Endothelial cell (in vitro differentiated cells): Measurements from ENCODE around the gene IFT122. TPM values are rescaled to one million over a fixed set of nuclear protein-coding genes. Genes with fewer than 3 reads are reported as not detected.

Source experiments
- DNase-seq: peaks from one replicate; pipeline ENCODE4 v3.0.0; 2021; ENCODE audit warnings: low spot score
- H3K27ac Mint-ChIP-seq: one replicate; pipeline ENCODE4 v1.8.0; 2021; ENCODE audit warnings: mixed read lengths, inconsistent platforms; ENCODE audit not compliant: unreplicated experiment
- H3K27me3 Mint-ChIP-seq: one replicate; pipeline ENCODE4 v1.8.0; 2021; ENCODE audit warnings: mild to moderate bottlenecking, moderate library complexity, mixed read lengths, inconsistent platforms; ENCODE audit not compliant: unreplicated experiment
- H3K36me3 Mint-ChIP-seq: one replicate; pipeline ENCODE4 v1.8.0; 2021; ENCODE audit warnings: mild to moderate bottlenecking, low read depth, mixed read lengths, inconsistent platforms; ENCODE audit not compliant: unreplicated experiment
- H3K4me1 Mint-ChIP-seq: one replicate; pipeline ENCODE4 v1.8.0; 2021; ENCODE audit warnings: mild to moderate bottlenecking, mixed read lengths, inconsistent platforms; ENCODE audit not compliant: unreplicated experiment
- H3K4me3 Mint-ChIP-seq: one replicate; pipeline ENCODE4 v1.8.0; 2021; ENCODE audit warnings: mild to moderate bottlenecking, mixed read lengths, inconsistent platforms; ENCODE audit not compliant: unreplicated experiment
- H3K9me3 Mint-ChIP-seq: one replicate; pipeline ENCODE4 v1.8.0; 2021; ENCODE audit warnings: mixed read lengths, inconsistent platforms; ENCODE audit not compliant: unreplicated experiment
- total RNA-seq: library from RNA; stranded (reverse); fragmentation: NEBNext Ultra II Directional; extraction: Animal tissue kit (Norgen Biotek cat#: 25700); gene quantifications from one replicate; pipeline ENCODE4 v1.2.1, GENCODE V29; 2021; ENCODE audit not compliant: unreplicated experiment
- TF ChIP-seq, protein P1 (sequence below): fragments of 200-600 bp; sonication (generic); IDR thresholded peaks from one replicate; pipeline ENCODE4 v1.5.0; 2021; ENCODE audit warnings: antibody characterized with exemption; ENCODE audit not compliant: unreplicated experiment

IFT122 gene
- total RNA-seq, 1 donor from 2014 or later: 25.1 TPM

DNA sequence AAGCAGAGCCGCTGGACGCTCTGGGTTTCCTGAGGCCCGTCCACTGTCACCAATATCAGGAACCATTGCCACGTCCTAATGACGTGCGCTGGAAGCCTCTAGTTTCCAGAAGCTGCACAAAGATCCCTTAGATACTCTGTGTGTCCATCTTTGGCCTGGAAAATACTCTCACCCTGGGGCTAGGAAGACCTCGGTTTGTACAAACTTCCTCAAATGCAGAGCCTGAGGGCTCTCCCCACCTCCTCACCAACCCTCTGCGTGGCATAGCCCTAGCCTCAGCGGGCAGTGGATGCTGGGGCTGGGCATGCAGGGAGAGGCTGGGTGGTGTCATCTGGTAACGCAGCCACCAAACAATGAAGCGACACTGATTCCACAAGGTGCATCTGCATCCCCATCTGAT lies 91.7 kb downstream of the IFT122 start:
- Mint-ChIP-seq H3K27ac (peak overlapping the region; percentile 54), H3K9me3 (no peaks in the 10 kb centered on the region), H3K4me3 (no peak overlapping the region), H3K27me3 (peaks cover 15% of the 10 kb centered on the region), H3K36me3 (peaks cover 6% of the 10 kb centered on the region), H3K4me1 (peaks cover 48% of the 10 kb centered on the region)
- TF ChIP-seq, protein P1, sequence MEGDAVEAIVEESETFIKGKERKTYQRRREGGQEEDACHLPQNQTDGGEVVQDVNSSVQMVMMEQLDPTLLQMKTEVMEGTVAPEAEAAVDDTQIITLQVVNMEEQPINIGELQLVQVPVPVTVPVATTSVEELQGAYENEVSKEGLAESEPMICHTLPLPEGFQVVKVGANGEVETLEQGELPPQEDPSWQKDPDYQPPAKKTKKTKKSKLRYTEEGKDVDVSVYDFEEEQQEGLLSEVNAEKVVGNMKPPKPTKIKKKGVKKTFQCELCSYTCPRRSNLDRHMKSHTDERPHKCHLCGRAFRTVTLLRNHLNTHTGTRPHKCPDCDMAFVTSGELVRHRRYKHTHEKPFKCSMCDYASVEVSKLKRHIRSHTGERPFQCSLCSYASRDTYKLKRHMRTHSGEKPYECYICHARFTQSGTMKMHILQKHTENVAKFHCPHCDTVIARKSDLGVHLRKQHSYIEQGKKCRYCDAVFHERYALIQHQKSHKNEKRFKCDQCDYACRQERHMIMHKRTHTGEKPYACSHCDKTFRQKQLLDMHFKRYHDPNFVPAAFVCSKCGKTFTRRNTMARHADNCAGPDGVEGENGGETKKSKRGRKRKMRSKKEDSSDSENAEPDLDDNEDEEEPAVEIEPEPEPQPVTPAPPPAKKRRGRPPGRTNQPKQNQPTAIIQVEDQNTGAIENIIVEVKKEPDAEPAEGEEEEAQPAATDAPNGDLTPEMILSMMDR: no peak
- DNase-seq: no peak

DNA sequence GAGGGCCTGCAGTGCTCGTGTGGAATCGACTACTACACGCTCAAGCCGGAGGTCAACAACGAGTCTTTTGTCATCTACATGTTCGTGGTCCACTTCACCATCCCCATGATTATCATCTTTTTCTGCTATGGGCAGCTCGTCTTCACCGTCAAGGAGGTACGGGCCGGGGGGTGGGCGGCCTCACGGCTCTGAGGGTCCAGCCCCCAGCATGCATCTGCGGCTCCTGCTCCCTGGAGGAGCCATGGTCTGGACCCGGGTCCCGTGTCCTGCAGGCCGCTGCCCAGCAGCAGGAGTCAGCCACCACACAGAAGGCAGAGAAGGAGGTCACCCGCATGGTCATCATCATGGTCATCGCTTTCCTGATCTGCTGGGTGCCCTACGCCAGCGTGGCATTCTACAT lies 92.2 kb downstream of the IFT122 start:
- Mint-ChIP-seq H3K4me3 (no peak overlapping the region), H3K9me3 (no peaks in the 10 kb centered on the region), H3K36me3 (peaks cover 6% of the 10 kb centered on the region), H3K27ac (no peak overlapping the region), H3K4me1 (peaks cover 43% of the 10 kb centered on the region), H3K27me3 (peaks cover 15% of the 10 kb centered on the region)
- TF ChIP-seq, protein P1: no peak
- no peak for DNase-seq

DNA sequence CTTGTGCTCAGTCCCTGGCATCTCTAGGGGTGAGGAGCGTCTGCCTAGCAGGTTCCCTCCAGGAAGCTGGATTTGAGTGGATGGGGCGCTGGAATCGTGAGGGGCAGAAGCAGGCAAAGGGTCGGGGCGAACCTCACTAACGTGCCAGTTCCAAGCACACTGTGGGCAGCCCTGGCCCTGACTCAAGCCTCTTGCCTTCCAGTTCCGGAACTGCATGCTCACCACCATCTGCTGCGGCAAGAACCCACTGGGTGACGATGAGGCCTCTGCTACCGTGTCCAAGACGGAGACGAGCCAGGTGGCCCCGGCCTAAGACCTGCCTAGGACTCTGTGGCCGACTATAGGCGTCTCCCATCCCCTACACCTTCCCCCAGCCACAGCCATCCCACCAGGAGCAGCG lies 93.4 kb downstream of the IFT122 start:
- Mint-ChIP-seq H3K27me3 (peaks cover 11% of the 10 kb centered on the region), H3K27ac (no peak overlapping the region), H3K4me1 (peaks cover 34% of the 10 kb centered on the region), H3K9me3 (no peaks in the 10 kb centered on the region), H3K4me3 (no peak overlapping the region), H3K36me3 (peaks cover 6% of the 10 kb centered on the region)
- DNase-seq: no peak
- TF ChIP-seq, protein P1: no peak

DNA sequence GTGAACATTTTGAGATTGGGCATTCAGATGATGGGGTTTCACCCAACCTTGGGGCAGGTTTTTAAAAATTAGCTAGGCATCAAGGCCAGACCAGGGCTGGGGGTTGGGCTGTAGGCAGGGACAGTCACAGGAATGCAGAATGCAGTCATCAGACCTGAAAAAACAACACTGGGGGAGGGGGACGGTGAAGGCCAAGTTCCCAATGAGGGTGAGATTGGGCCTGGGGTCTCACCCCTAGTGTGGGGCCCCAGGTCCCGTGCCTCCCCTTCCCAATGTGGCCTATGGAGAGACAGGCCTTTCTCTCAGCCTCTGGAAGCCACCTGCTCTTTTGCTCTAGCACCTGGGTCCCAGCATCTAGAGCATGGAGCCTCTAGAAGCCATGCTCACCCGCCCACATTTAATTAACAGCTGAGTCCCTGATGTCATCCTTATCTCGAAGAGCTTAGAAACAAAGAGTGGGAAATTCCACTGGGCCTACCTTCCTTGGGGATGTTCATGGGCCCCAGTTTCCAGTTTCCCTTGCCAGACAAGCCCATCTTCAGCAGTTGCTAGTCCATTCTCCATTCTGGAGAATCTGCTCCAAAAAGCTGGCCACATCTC lies 94.5 kb downstream of the IFT122 start:
- Mint-ChIP-seq H3K27me3 (peaks cover 11% of the 10 kb centered on the region), H3K4me1 (peaks cover 27% of the 10 kb centered on the region), H3K4me3 (no peak overlapping the region), H3K9me3 (no peaks in the 10 kb centered on the region), H3K27ac (no peak overlapping the region), H3K36me3 (peaks cover 6% of the 10 kb centered on the region)
- DNase-seq: no peak
- TF ChIP-seq, protein P1: no peak

DNA sequence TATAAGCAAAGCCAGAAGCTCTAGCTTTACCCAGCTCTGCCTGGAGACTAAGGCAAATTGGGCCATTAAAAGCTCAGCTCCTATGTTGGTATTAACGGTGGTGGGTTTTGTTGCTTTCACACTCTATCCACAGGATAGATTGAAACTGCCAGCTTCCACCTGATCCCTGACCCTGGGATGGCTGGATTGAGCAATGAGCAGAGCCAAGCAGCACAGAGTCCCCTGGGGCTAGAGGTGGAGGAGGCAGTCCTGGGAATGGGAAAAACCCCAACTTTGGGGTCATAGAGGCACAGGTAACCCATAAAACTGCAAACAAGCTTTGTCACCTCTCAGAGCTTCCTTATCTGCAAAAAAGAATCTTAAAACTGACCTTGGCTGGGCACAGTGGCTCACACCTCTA lies 95.1 kb downstream of the IFT122 start:
- peaks cover 6% of the 10 kb centered on the region for H3K27me3 Mint-ChIP-seq
- H3K4me3 Mint-ChIP-seq: no peak overlapping the region
- peaks cover 22% of the 10 kb centered on the region for H3K4me1 Mint-ChIP-seq
- no peaks in the 10 kb centered on the region for H3K9me3 Mint-ChIP-seq
- H3K27ac Mint-ChIP-seq: no peak overlapping the region
- H3K36me3 Mint-ChIP-seq: peaks cover 4% of the 10 kb centered on the region
- DNase-seq: no peak
- TF ChIP-seq, protein P1: no peak
